ENCODE measurements around the gene NINL.

The NINL gene

GRCh38 chr20:25498280-25498606 is 87.1 kb downstream of the NINL start:
- no peak for DNase-seq

GRCh38 chr20:25497586-25498279 is 87.6 kb downstream of the NINL start:
- DNase-seq: no peak

DNA sequence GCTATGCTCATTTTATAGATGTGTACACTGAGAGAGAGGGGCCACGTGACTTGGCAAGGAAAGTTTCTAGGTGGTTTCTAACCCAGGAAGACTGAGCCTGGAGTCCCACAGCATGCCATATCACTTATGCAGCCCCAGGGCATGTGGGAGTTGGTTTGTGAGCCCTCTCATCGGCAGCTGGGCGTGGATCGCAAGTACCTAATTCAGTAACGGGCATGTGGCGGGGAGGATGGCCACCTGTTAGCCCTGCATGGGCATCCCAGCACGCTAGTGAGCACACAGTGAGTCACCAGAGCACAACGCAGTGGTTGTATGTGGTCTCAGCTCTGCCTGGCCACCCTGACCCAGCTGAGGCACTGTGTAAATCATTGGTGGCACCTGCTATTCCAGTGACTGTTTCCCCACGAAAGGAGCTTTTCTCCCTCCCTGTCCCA is 88.3 kb downstream of the NINL start:
- DNase-seq: peak; percentile 73

DNA sequence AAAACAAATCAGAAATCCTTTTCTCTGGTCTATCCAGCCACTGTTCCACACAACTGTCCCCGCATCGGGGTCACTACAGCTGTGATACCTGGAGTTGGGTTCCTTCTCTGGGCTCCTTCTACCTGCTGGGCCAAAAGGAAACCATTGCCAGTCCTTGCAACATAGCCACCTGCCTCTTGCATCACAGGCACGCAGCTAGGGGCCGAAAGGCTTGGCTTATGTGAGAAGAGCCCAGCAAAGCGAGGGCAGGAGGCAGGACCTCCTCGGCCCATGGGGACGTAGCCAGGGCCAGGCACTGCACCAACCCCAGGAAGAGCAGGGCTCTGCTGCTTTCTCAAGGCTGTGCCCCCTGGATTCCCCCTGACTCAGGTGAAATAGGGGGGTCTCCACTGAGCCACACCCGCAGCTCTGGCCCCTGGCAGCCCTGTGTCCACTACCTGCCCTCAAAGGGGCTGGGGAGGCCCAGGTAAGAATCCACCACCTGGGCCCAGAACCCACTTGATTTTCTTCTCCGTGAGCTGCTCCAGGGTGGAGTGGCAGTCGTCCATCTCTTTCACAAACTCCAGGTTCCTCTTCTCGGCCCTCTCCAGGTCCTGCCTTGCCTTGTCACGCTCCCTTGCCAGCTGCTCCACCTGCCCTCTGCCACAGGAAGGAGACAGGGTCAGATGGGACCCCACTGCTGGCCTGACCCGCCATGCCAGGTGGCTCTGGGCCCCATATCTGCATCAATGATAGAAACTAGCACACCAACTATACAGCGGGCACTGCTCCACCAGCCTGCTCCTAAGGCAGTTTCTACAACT is 89.0 kb downstream of the NINL start:
- no peak for DNase-seq

DNA sequence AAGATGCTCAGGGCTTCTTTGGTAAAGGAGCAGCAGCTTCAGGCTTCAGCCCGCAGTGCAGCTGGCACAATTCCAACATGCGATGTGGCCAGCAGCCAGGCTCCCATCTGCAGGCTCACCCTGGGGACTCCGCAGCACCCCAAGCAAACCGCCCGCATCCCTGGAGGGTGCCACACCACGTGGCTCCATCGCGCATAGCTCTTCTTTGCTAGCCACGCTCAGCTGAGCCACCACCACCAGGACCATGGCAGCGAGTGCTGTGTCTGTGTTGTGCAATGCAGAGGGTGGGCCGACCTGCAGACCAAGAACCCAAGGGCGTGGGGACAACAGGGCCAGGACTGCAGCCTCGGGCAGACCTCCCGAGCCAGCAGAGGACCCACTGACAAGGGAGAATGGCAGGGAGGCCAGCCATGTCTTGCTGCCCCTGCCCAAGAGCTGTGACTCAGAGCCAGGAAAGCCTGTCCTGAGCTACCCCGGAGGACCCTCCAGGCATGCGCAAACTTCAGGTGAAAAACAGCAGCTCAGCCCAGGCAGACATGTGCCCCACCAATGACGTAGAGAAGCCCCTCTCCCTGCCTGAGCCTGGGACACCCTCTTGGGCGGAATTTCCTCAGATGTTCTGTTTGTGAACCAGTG is 90.0 kb downstream of the NINL start:
- DNase-seq: peak; percentile 36

- DNase-seq: no peak
Measured at GRCh38 chr20:25494506-25495188, 90.7 kb downstream of the NINL start.

DNA sequence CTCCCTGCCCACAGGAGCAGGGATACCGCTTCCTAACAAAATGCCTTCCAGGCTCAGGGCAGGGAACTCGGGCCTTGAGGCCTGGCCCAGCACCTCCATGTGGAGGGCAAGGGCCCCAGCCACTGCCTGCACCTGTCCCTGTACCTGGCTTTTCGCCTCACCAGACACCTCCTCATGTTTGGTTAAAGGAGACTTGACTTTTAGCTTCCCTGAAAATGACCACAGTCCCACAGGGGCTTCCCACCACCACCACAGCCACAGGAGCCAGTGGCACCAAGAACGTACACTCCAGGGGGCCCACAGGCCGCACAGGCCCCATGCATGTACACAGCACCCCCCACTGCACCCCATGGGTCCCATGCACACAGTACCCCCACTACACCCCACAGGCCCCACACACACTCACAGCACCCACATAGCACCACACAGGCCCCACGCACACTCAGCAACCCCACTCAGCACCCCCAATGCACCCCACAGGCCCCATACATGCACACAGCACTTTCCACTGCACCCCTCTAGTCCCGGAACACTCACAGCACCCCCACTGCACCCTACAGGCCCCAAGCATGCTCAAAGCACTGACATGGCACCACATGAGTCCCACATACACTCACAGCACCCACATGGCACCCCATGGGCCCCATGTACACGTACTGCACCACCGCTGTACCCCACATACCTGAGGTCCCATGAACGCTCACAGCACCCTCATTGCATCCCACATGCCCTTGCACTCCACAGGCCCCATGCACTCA is 91.4 kb downstream of the NINL start:
- DNase-seq: no peak

DNA sequence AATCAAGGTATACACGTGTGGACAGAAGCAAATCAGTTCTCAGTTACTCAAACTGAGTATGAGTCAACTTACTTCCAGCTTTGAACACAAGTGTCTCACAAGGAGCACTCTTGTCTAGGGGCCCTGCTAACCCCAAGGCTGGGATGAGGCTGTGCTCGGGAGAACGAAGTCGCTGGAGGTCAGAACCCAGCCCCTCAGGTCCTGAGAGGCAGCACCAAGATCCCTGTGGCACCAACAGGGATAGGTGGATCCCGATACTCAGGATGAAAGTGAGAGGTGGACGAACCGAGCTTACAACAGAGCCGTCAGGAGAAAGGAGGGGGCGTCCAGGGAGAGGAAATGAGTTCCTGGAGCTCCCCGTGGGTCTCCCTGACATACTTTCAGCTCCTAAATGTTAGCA is 92.2 kb downstream of the NINL start:
- no peak for DNase-seq

DNA sequence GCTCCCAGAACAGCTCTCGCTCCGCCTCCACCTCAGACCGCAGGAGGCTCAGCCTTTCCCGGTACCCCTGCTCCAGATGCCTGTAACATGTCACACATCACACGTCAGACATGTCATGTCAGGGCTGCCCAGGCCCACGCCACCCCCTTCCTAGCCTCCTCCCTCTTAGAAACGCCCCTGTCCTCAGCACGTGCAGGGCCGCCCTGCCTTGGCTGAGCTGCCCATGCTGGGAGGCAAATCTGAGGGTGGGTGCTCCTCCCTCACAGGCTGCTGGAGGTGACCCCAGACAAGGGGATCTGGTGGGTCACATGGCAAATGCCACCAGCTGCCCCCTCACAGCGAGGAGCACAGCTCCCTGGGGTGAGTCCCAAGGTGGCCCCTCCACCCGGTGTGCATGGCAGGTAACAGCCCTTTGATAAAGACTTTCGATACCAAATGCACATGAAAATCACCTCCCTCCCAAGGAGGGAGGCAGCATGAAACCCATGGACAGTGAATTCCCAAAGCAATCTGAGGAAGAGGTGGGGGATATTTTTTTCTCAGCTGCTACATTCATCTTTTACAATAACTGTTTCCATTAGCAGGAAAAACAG is 93.8 kb downstream of the NINL start:
- DNase-seq: no peak

DNA sequence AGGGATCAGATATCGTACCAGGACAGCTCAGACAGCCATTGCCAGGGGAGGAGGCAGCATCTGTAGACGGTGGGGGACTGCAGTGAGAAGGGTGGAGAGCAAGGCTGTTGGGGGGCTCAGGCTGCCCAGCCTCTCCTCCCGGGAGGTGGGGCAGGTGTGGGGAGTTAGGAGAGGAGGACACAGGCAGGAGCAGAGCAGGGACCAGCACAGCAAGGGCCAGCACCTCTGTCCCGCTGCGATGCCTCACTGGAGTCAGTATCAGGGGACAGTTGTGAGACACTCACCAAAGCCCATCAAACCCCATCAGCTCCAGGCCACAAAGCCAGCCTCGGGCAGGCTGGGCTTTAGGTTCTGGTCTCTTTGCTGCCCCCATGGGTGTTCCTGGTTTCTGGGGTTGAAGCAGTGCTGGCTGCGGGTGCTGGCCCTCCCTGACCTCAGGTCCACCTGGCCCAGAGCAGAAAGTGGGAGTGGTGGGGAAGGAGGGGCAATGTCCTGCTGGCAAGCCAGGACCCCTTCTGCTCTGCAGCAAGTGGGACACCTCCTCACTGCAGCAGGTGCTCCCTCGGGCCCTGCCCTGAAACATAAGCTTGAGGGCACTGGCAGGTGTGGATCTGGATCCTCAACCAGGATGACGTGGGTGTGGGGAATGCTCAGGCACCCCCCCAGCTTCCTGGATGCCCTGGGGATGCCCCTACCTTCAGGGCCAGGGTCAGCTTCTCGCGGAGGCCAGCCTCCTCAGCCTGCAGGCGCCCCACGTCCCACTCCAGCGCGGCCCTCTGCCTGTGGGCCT is 94.5 kb downstream of the NINL start:
- no peak for DNase-seq

DNA sequence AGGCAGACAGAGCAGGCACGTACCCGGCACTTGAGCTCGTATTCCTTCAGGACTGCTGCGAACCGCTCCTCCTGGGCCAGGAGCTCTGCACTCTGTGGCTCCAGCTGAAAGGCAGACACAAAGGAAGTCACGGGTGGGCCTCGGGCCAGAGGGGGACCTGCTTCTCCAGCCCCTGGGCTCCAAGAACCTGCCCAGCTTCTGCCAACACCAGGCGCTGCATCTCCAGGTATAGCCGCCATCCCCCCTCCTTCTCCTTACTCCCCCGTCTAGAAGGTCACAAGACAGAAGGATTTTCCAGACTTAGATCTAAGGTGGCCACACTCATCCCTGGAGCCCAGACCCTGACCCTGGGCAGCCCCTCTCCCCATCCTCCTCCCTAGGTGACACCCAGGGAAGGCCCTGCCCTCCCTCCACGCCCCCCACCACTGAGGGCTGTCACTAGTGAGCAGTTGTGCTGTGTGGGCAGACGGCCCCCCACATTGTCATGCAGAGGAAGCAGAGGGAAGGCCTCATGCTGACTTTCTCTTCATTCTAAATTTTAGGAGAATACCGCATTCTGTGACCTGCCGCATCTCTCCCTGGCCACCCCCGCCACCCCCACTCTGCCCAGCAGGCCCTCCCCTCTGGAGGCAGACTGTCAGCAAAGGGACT is 96.0 kb downstream of the NINL start:
- DNase-seq: no peak

DNA sequence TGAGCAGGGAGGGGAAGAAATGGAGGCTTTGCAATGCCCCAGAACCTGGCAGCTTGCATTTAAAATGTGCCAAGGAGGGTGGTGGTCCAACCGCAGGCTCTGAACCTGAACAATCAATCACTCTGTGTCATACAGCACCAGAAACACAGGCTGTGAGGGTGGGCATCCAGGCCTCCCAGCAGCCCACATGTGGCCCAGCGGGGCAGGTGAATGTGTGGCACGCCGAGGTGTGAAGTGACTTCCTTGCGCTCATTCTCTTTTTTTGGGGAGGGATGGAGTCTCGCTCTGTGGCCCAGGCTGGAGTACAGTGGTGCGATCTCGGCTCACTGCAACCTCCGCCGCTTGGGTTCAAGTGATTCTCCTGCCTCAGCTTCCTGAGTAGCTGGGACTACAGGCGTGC is 97.4 kb downstream of the NINL start:
- DNase-seq: no peak

DNA sequence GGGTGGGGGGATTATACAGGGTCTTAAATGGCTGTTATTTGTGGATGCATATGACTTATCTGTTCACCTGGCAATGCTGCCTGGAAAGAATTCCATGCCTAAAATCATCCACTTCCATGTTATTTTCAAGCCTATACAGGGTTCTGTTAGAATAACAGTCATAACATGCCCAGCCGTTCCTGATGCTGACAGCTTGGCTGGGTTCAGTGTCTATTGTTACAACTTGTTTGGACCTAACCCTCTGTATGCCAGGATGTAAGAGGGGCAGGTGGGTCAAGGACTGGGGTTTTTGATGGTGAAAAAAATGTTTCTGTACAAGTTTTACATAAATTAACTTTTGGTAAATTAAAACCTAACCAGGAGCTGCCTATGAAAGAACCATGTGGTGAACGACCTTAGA is 98.0 kb downstream of the NINL start:
- no peak for DNase-seq

GRCh38 chr20:25486377-25486776 is 99.0 kb downstream of the NINL start:
- peak; percentile 81 for DNase-seq

GRCh38 chr20:25485872-25486271 is 99.5 kb downstream of the NINL start:
- DNase-seq: no peak

GRCh38 chr20:25484911-25485511 is 100.3 kb downstream of the NINL start:
- peak; percentile 9 for DNase-seq

GRCh38 chr20:25484224-25484846 is 101.0 kb downstream of the NINL start:
- no peak for DNase-seq

GRCh38 chr20:25483431-25484132 is 101.7 kb downstream of the NINL start:
- no peak for DNase-seq

DNA sequence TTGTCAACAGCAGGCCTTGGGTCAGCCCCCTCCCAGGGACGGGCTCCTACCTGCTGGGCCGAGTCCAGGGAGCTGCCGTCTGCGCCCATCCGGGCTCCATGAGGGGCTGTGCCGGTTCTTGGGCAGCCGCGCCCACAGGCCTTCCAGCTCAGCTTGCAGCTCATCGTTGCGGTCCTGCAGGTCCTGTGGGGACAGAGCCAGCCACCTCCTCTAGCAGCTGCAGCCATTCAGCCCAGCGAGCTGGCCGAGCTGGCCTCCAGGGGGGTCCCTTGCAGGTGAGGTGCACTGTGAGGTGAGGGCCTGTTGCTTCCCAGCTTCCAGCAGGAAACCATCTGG is 103.4 kb downstream of the NINL start:
- no peak for DNase-seq
